HG03460 (cell line): ENCODE results near the gene CEP57.

Source experiments
- ATAC-seq: cut with Tn5 transposase; IDR thresholded peaks from one replicate; pipeline ENCODE4 v1.9.1; 2021; ENCODE audit not compliant: unreplicated experiment

The CEP57 gene

DNA sequence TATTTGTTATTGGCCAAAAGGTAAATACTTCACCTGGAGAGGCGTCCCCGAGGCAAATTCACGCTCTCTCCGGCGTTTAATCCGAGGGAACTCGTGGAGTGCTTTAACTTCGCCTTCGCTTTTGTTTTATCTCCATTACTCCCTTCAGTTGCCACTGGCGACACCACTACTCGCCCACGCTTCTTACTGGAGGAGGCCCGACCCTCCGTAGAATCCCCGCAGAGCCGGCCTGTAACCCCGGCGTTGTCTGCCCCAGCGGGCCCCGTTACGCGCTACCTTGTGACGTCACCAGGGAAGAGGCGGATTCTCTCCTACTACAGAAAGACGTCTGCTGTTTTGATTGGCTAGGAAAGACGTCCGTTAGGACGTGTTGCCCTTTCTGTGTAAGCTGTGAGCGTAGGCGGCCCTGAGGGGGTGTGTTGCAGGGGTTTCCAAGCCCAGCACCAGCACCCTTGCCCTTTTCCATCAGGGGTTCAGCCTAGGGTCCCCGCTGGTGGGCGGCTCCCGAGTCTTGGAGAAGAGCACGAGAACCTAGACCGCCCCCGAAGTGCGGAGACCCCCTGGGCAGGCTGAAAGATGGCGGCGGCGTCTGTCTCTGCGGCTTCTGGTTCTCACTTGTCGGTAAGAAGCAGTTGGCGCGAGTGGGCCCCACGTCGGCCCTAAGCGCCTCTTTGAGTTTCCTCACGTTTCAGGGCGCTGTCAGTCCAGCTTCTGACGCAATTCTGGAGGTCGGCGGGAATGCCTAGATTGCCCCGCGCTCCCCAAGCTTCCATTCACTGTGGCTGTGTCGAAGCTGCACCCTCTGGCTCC, at the start of gene CEP57:
TSS of gene CEP57 (plus strand) at position 376 of the 810 bp plus-strand sequence. CDS start at position 577, 201 bp downstream.
- peak; percentile 69 for ATAC-seq

- no peak for ATAC-seq
These were observed 40.2 kb upstream of the CEP57 start for GRCh38 chr11:95750101-95750500.

DNA sequence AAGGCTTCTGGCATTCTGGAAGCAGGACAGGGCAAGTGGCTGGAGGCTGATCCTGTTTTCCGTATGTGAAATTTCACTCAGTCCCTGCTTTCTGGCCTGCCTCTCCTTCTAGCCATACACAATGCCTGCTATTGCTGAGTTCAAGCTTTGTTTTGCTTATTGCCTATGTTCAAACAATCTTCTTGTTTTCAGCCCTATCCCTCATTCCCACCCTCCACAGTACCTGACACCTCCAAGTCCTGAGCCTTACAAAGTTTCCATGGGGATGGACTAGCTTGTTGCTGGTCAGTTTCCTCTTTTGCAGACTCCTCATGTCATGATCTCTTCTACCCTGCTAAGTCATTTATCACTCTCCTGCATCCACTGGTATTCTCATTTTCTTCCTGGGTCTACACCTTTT, 38.8 kb upstream of the CEP57 start:
- no peak for ATAC-seq

GRCh38 chr11:95760941-95761340, 29.4 kb upstream of the CEP57 start:
- no peak for ATAC-seq

GRCh38 chr11:95762534-95762933, 27.8 kb upstream of the CEP57 start:
- ATAC-seq, result no peak

DNA sequence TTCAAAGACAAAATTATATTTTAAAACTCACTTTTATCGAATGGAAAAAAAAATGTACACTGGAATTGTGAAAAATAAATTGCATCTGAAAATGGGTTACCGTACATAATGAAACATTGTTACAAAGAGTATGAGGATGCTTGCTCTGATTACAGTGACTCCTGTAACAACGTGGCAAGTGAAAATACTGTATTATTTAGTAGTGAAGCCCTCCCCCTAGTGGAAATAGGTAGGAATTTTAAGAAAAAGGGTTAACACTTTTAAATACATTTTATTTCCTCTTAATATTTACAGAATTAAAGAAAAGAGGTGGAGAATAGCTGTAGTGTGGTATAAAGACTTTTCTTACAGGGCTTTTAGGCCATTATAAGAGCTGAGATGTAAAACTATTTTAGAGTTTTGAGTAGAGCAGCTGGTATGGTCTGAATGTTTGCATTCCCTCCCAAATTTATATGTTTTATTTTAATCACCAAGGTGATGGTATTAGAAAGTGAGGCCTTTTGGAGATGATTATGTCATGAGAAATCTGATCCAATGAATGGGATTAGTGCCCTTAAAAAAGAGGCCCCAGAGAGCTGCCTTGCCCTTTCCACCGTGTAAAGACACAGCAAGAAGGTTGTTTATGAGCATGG, 25.9 kb upstream of the CEP57 start:
- ATAC-seq, result no peak

GRCh38 chr11:95766701-95767100, 23.6 kb upstream of the CEP57 start:
- ATAC-seq, result no peak

GRCh38 chr11:95767498-95767897, 22.8 kb upstream of the CEP57 start:
- ATAC-seq, result no peak

DNA sequence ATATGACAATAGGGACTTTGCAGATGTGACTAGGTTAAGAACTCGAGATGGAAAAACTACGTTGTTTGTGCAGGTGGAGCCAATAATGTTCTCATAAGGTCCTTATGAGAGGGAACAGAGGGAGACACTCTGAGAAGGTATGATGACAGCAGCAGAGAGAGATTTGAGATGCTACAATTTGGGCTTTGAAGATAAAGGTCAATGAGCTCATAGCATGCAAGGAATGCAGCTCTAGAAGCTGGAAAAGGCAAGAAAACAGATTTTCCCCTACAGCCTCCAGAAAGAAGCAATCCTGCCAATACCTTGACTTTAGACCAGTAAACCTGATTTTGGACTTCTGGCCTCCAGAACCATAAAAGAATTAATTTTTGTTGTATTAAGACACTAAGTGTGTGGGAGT, 21.8 kb upstream of the CEP57 start:
- no peak for ATAC-seq

- ATAC-seq, result no peak
These were observed 13.4 kb upstream of the CEP57 start for GRCh38 chr11:95776859-95777258.

DNA sequence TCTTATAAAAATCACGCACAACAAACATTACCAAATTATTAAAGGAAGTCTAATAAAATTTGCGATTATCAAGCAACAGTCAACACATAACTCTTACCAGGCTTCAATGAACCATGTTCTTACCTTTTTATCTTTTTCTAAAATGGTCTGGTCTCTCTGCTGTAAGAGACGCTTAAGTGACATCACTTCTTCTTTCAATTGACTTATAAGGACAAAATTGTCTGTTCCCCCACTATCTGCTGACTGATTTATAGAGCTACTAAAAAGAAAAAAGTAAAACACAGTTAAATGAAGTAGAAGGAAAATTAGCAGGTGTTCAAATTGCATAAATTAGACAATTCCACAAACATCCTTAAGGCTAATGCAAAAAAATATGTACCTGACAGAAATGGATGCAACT, 11.6 kb upstream of the CEP57 start:
- no peak for ATAC-seq

GRCh38 chr11:95780544-95780943, 9.8 kb upstream of the CEP57 start:
- no peak for ATAC-seq

DNA sequence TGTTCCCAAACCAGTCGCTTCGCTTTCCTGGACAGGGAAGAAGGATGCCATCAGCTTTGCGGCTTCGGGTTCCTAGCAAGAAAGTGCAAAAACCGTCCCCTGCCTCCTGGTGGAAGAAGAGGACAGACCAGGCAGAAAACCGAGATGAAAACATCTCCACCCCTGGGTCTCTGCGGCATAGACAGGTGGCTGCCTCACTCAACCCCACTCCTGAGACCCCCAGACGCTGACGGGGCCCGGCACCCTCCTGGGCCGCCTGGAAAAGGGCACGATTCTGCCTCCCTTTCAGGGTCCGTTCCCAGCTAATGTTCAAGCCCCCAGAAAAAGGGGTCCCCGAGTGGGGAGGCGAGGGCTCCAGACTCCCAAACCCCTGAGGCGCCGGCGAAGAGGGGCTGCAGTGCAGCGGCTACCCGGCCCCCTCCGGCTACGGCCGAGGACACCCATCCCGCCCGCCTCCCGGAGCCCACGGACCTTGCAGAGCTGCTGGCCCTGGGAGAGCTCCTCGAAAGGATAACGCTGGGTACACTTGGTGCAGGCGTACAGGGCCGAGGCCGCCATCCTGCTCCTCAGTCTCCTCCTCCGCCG, 1.3 kb upstream of the CEP57 start:
- no peak for ATAC-seq

GRCh38 chr11:95789506-95790122, 684 bp upstream of the CEP57 start, which contains the start of gene FAM76B:
Gene FAM76B, minus strand, starts transcription at chr11:95789782. Its CDS starts 304 bp downstream, at chr11:95789478.
- peak; percentile 72 for ATAC-seq

GRCh38 chr11:95790933-95791708, 823 bp downstream of the CEP57 start:
- peak; percentile 12 for ATAC-seq

DNA sequence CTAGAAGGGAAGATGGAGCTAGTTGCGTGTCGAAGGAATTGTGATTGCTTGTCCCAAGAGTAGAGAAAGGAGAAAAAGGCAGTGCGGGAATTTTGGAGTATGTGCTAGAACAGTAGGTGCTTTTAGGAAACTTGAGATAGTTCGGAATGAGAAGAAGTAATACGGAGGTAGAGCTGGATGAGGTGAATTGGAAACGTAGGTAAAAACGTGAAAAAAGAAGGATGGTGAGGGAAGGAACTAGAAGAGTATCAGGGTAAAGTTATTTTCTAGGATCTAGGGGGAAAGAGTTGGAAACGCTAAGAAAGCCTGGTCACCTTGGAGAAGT, 1.4 kb downstream of the CEP57 start:
- no peak for ATAC-seq

- ATAC-seq, result no peak
These were observed 1.9 kb downstream of the CEP57 start for GRCh38 chr11:95792200-95792599.

DNA sequence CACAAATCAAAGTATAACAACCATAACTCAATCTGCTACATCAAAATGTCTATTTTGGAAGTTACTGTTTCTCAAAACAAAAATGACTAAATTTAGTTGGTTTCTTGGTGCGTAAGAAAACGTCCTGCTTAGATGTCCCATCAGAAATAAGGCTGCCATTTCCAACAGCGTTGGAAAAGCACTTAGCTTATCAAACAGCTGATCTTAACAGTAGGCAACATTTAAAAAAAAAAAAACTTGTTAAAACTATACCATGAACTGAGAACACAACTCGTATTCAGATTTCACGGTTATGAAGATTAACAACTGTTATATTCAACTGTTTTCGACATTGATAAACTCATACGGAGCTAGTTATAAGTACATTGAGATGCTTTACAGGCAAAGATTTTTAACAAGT, 2.4 kb downstream of the CEP57 start:
- no peak for ATAC-seq

DNA sequence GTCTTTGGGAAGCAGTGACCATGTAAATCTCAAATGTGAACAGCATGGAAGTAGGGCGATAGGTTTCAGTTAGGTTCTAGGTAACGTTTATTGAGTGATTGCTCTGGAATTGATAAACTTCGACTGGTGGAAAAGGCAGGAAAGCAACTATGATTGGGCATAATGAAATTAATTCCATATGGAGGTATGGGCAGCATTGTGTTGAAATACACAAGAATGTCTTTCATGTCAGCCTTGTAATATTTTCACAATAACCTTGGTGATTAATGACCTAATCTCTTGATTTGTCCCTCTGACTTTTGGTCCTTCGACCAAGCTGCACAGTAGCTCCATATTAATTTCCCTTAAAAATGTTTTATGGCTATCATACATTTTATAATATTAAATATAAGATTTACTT, 2.8 kb downstream of the CEP57 start:
- ATAC-seq, result no peak

GRCh38 chr11:95794086-95794485, 3.8 kb downstream of the CEP57 start:
- ATAC-seq, result no peak
